Upper lobe of left lung (tissue), 6 donors: ENCODE results near the gene CCDC110. TPM values are rescaled to one million over a fixed set of nuclear protein-coding genes. Genes with fewer than 3 reads are reported as not detected.

ENCODE experiments used
- ATAC-seq, 2 donors: fragments of 200-7000 bp; cut with Tn5 transposase; one replicate each; pipeline ENCODE4 v1.9.1; 2022; ENCODE audit warnings: mild to moderate bottlenecking in 2 of 2, moderate library complexity in 2 of 2; ENCODE audit not compliant: low FRiP score in 2 of 2
- DNase-seq, 2 donors: peaks; one replicate each; pipeline ENCODE4 v3.0.0-alpha.2; 2019 to 2020
- H3K27ac ChIP-seq, 4 donors: fragments of 200-600 bp; sonication (generic); one replicate each; pipeline ENCODE4 v1.5.1; 2016 to 2019
- H3K27me3 ChIP-seq, 4 donors: fragments of 200-600 bp; sonication (generic); one replicate each; pipeline ENCODE4 v1.5.1; 2017 to 2019
- H3K36me3 ChIP-seq, 4 donors: fragments of 200-600 bp; sonication (generic); one replicate each; pipeline ENCODE4 v1.5.1; 2016 to 2019
- H3K4me1 ChIP-seq, 4 donors: fragments of 200-600 bp; sonication (generic); one replicate each; pipeline ENCODE4 v1.5.1; 2018 to 2019
- H3K4me3 ChIP-seq, 4 donors: fragments of 200-600 bp; sonication (generic); one replicate each; pipeline ENCODE4 v1.5.1; 2017 to 2019; ENCODE audit warnings: mild to moderate bottlenecking in 2 of 4, moderate library complexity in 1 of 4
- H3K9me3 ChIP-seq, 4 donors: fragments of 200-600 bp; sonication (generic); one replicate each; pipeline ENCODE4 v1.5.1; 2018 to 2019
- EP300 ChIP-seq, 4 donors: sonication (generic); formaldehyde crosslinking; IDR thresholded peaks; one replicate each; pipeline ENCODE4 v1.5.1; 2017; ENCODE audit warnings: antibody characterized with exemption in 4 of 4, control low read depth in 2 of 4
- POLR2A ChIP-seq, 4 donors: fragments of 450-650 bp; IDR thresholded peaks; one replicate each; pipeline ENCODE4 v1.5.1; 2016 to 2017; ENCODE audit warnings: antibody characterized with exemption in 4 of 4, mild to moderate bottlenecking in 2 of 4
- POLR2AphosphoS5 ChIP-seq, 2 donors: sonication (generic); formaldehyde crosslinking; IDR thresholded peaks; one replicate each; pipeline ENCODE4 v1.5.1; 2017; ENCODE audit warnings: antibody characterized with exemption in 2 of 2
- WGBS, 2 donors: methylation state at CpG; one replicate each; pipeline ENCODE4 v1.1.5; 2017 to 2018; 5-methylcytosine and 5-hydroxymethylcytosine counted together
- total RNA-seq, 6 donors: library from RNA; depleted of rRNA in 4 of 6; stranded (reverse); fragments of >200 nt in 4 of 6; gene quantifications; one replicate each; pipeline versions ENCODE4 v1.1.0 to v1.2.1, GENCODE V29; 2016 to 2021
- TF ChIP-seq, protein P1 (sequence below), 6 experiments: fragments of 450-650 bp in 4 of 6; fragments of 200-600 bp in 2 of 6; sonication (generic) in 2 of 6; IDR thresholded peaks; one replicate each; pipeline ENCODE4 v1.5.1; 2016 to 2019; ENCODE audit warnings: antibody characterized with exemption in 6 of 6
- donor health status: DM: no; HTN: no; CAD: no; lungs with moderate emphysema.
- donor health status: DM: no; HTN: yes; CAD: no; lungs with severe emphysema.

The CCDC110 gene
- total RNA-seq, 6 donors from 2014 or later = 0.15 to 0.79 (median 0.48) TPM; not detected in 2

DNA sequence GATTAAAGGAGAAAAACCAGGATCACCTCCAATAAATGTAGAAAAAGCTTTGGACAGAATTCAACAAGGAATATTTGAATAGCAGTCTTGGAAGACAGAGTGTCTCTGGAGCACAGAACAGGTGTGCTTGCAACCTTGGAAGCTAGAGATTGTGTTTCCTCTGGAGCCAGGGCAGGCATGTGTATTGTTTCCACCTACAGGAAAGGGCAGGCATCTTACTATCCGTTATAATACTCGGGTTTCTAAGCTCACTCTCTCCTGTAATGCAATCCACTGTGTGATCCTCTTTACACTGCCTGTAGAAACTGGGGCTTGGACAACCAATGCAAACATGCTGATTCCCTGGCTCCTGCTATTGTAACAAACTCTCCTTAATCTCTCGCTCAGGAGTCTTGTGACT, 14.4 kb downstream of the CCDC110 start:
- Histone ChIP-seq H3K27ac (no peak overlapping the region), H3K4me1 (no peaks in the 10 kb centered on the region), H3K9me3 (no peaks in the 10 kb centered on the region), H3K27me3 (no peaks in the 10 kb centered on the region), H3K4me3 (no peak overlapping the region), H3K36me3 (no peaks in the 10 kb centered on the region)
- DNase-seq = no peak
- no peak for ATAC-seq
- WGBS, 2 donors = 40 to 52% methylated on average over 3 of the region's 3 CpGs
- no peak for TF ChIP-seq POLR2AphosphoS5 (IDR thresholded peaks at IDR 0.05)
- no peak for TF ChIP-seq EP300 (IDR thresholded peaks at IDR 0.05)
- no peak for TF ChIP-seq POLR2A (IDR thresholded peaks at IDR 0.05)
- TF ChIP-seq, protein P1, sequence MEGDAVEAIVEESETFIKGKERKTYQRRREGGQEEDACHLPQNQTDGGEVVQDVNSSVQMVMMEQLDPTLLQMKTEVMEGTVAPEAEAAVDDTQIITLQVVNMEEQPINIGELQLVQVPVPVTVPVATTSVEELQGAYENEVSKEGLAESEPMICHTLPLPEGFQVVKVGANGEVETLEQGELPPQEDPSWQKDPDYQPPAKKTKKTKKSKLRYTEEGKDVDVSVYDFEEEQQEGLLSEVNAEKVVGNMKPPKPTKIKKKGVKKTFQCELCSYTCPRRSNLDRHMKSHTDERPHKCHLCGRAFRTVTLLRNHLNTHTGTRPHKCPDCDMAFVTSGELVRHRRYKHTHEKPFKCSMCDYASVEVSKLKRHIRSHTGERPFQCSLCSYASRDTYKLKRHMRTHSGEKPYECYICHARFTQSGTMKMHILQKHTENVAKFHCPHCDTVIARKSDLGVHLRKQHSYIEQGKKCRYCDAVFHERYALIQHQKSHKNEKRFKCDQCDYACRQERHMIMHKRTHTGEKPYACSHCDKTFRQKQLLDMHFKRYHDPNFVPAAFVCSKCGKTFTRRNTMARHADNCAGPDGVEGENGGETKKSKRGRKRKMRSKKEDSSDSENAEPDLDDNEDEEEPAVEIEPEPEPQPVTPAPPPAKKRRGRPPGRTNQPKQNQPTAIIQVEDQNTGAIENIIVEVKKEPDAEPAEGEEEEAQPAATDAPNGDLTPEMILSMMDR (IDR thresholded peaks at IDR 0.05) = no peak

DNA sequence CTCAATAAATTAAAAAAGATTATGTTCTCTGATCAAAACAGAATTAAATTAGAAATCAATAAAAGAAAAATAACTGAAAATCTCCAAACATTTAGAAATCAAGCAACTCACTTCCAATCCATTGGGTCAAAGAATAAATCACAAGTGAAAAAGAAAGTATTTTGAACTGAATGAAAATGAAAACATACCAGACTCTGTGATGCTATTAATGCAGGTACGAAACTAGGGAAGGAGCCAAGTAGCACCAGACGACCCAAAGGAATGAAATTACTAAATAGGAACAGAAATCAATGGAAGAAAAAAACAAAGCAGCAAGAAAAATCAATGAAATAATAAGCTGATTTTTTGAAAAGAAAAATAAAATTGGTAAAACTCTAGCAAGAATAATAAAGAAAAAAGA, 15.4 kb downstream of the CCDC110 start:
- TF ChIP-seq, protein P1 (IDR thresholded peaks at IDR 0.05) = no peak
- TF ChIP-seq POLR2A (IDR thresholded peaks at IDR 0.05) (no peak), EP300 (IDR thresholded peaks at IDR 0.05) (no peak), POLR2AphosphoS5 (IDR thresholded peaks at IDR 0.05) (no peak)
- no peak for DNase-seq
- no peak for ATAC-seq
- no peaks in the 10 kb centered on the region for H3K9me3 ChIP-seq
- H3K27me3 ChIP-seq = no peaks in the 10 kb centered on the region
- H3K4me3 ChIP-seq = no peak overlapping the region
- H3K27ac ChIP-seq = no peak overlapping the region
- no peaks in the 10 kb centered on the region for H3K36me3 ChIP-seq
- WGBS, 2 donors = 36 to 61% methylated on average over 2 of the region's 2 CpGs
- H3K4me1 ChIP-seq = no peaks in the 10 kb centered on the region

DNA sequence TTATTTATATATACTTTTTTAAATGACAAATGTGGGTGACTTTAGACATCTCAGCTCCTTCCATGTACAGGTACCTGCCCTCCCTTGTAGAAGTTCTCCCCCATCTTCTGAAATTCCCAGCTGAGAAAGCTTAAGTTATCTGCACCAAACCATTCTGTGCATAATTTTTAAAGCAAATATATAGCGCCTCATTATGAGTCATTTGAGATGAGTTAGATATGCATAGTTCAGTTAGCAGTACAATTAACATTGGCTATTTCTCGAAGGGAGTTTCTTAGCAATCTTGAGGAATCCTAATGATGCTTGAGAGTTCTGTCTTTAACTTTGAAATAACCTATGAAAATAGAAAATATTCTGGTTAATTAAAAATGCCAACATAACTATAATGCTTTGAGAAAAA, 26.3 kb downstream of the CCDC110 start:
- ATAC-seq = no peak
- no peak overlapping the region for H3K4me3 ChIP-seq
- TF ChIP-seq EP300 (IDR thresholded peaks at IDR 0.05) (no peak), POLR2AphosphoS5 (IDR thresholded peaks at IDR 0.05) (no peak), POLR2A (IDR thresholded peaks at IDR 0.05) (no peak)
- TF ChIP-seq, protein P1 (IDR thresholded peaks at IDR 0.05) = no peak
- no peaks in the 10 kb centered on the region for H3K27me3 ChIP-seq
- H3K27ac ChIP-seq = no peak overlapping the region
- 92 to 95% methylated on average over 2 of the region's 2 CpGs for WGBS, 2 donors
- H3K36me3 ChIP-seq = no peaks in the 10 kb centered on the region
- no peak for DNase-seq
- no peaks in the 10 kb centered on the region for H3K4me1 ChIP-seq
- H3K9me3 ChIP-seq = no peaks in the 10 kb centered on the region

DNA sequence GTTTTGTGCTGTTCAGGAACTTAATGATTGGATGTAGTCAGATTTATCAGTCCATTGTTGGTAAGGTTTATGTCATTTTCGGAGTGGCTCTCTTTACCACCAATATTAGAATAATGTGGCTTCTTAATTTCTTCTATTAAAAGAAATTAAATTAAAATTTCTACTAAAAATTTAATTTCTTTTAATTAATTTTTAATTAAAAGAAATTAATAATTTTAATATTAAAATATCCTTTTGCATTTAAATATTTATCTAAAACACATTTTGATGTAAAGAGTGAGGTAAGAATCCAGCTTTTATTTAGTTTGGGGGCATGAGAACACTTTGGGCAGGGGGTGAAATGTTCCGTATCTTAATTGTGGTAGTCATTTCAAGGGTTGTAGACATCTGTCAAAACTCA, 30.1 kb downstream of the CCDC110 start:
- Histone ChIP-seq H3K27me3 (no peaks in the 10 kb centered on the region), H3K36me3 (no peaks in the 10 kb centered on the region), H3K27ac (no peak overlapping the region), H3K9me3 (no peaks in the 10 kb centered on the region), H3K4me1 (no peaks in the 10 kb centered on the region), H3K4me3 (no peak overlapping the region)
- 92 to 94% methylated on average over 2 of the region's 2 CpGs for WGBS, 2 donors
- TF ChIP-seq EP300 (IDR thresholded peaks at IDR 0.05) (no peak), POLR2A (IDR thresholded peaks at IDR 0.05) (no peak), POLR2AphosphoS5 (IDR thresholded peaks at IDR 0.05) (no peak)
- TF ChIP-seq, protein P1 (IDR thresholded peaks at IDR 0.05) = no peak
- DNase-seq (no peak), ATAC-seq (no peak)

DNA sequence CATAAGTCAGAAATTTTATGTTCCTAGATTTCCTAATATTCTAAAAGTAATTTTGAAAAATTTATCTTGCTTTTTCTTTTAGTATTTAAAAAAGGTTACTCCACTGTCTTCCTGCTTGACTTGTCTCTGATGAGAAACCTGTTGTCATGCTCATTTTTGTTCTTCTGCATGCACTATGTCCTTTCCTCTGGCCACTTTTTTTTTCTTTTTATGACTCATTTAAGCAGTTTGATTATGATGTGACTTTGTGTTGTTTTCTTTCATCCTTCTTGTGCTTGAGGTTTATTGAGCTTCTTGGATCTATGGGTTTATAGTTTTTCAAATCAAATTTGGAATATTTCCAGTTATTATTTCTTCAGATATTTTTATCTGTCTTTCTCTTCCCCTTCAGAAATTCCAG, 33.7 kb downstream of the CCDC110 start:
- Histone ChIP-seq H3K27me3 (no peaks in the 10 kb centered on the region), H3K36me3 (no peaks in the 10 kb centered on the region), H3K27ac (no peak overlapping the region), H3K4me3 (no peak overlapping the region), H3K4me1 (no peaks in the 10 kb centered on the region), H3K9me3 (no peaks in the 10 kb centered on the region)
- no peak for DNase-seq
- TF ChIP-seq POLR2A (IDR thresholded peaks at IDR 0.05) (no peak), POLR2AphosphoS5 (IDR thresholded peaks at IDR 0.05) (no peak), EP300 (IDR thresholded peaks at IDR 0.05) (no peak)
- TF ChIP-seq, protein P1 (IDR thresholded peaks at IDR 0.05) = no peak
- no peak for ATAC-seq
